Caco-2 (cell line): ENCODE measurements around the gene GMPPA. TPM values are rescaled to one million over a fixed set of nuclear protein-coding genes. Genes with fewer than 3 reads are reported as not detected.

Experiments
- BruUV-seq: library from RNA; stranded (reverse); fragments of 400-500 nt; replicated peaks from 2 replicates; lab custom pipeline; 2021; lab: Mats Ljungman, UMichigan
- CTCF ChIA-PET: fragments of 300-600 bp; sonication (Branson Sonifier 250); formaldehyde crosslinking; loops from one replicate; lab custom pipeline; 2022; ENCODE audit warnings: antibody characterized with exemption; lab: Charles Lee
- POLR2A ChIA-PET: fragments of 300-600 bp; sonication (Branson Sonifier 250); formaldehyde crosslinking; loops from one replicate; lab custom pipeline; 2022; ENCODE audit warnings: antibody characterized with exemption; lab: Charles Lee
- DNase-seq, 2 experiments: peaks; one replicate each; pipeline versions ENCODE4 v3.0.0 to v3.0.0-alpha.2; 2020 to 2022
- H3K27me3 ChIP-seq: replicated peaks from 2 replicates; pipeline ENCODE4 v1.6.0; 2011; ENCODE audit warnings: low read length; ENCODE audit not compliant: control insufficient read depth, insufficient read depth
- H3K36me3 ChIP-seq: 2 replicates; pipeline ENCODE4 v1.5.1; 2011; ENCODE audit warnings: low read length; ENCODE audit not compliant: control insufficient read depth, insufficient read depth
- H3K4me1 ChIP-seq: fragments of 250-450 bp; sonication (Bioruptor Pico); 2 replicates; pipeline ENCODE4 v1.5.1; 2020; ENCODE audit warnings: mild to moderate bottlenecking
- H3K4me3 ChIP-seq: 2 replicates; pipeline ENCODE4 v1.5.1; 2011; ENCODE audit warnings: low read depth, mild to moderate bottlenecking, control low read depth, low read length
- H3K9me3 ChIP-seq: fragments of 250-450 bp; sonication (Bioruptor Pico); 2 replicates; pipeline ENCODE4 v1.5.1; 2020; ENCODE audit warnings: mild to moderate bottlenecking, moderate library complexity
- H3K27ac Mint-ChIP-seq: one replicate; pipeline ENCODE4 v1.8.0; 2022; ENCODE audit warnings: mixed read lengths; ENCODE audit not compliant: unreplicated experiment
- H3K27me3 Mint-ChIP-seq: one replicate; pipeline ENCODE4 v1.8.0; 2022; ENCODE audit warnings: mixed read lengths; ENCODE audit not compliant: insufficient read depth, unreplicated experiment
- H3K36me3 Mint-ChIP-seq: one replicate; pipeline ENCODE4 v1.8.0; 2022; ENCODE audit warnings: mild to moderate bottlenecking, mixed read lengths; ENCODE audit not compliant: insufficient read depth, unreplicated experiment
- H3K4me1 Mint-ChIP-seq: one replicate; pipeline ENCODE4 v1.8.0; 2022; ENCODE audit warnings: low read depth, mixed read lengths; ENCODE audit not compliant: unreplicated experiment
- H3K4me3 Mint-ChIP-seq: one replicate; pipeline ENCODE4 v1.8.0; 2022; ENCODE audit warnings: mild to moderate bottlenecking, moderate library complexity, mixed read lengths; ENCODE audit not compliant: unreplicated experiment
- H3K9me3 Mint-ChIP-seq: one replicate; pipeline ENCODE4 v1.8.0; 2022; ENCODE audit warnings: mixed read lengths; ENCODE audit not compliant: unreplicated experiment
- intact Hi-C: fragments of 100-400 bp; cut with micrococcal nuclease; formaldehyde crosslinking; loops from one replicate; pipeline ENCODE4 v1.10.0; 2022; ENCODE audit not compliant: unreplicated experiment
- total RNA-seq: library from RNA; stranded (reverse); gene quantifications from 2 replicates; pipeline ENCODE4 v1.2.3, GENCODE V29; 2022
- TF ChIP-seq, protein P1 (sequence below), 2 experiments: fragments of 200-600 bp in 1 of 2; IDR thresholded peaks; 1 replicate in 1 of 2; 2 replicates in 1 of 2; pipeline versions ENCODE4 v1.5.1 to v1.8.0; 2011 to 2022; ENCODE audit warnings: antibody characterized with exemption in 1 of 2, control low read depth in 1 of 2, inconsistent platforms in 1 of 2, low read depth in 1 of 2, low read length in 1 of 2, mild to moderate bottlenecking in 1 of 2, moderate library complexity in 1 of 2; ENCODE audit not compliant: insufficient read depth in 1 of 2, severe bottlenecking in 1 of 2, unreplicated experiment in 1 of 2

The GMPPA gene
- total RNA-seq, 1 experiment from 2014 or later: 53.7 TPM

DNA sequence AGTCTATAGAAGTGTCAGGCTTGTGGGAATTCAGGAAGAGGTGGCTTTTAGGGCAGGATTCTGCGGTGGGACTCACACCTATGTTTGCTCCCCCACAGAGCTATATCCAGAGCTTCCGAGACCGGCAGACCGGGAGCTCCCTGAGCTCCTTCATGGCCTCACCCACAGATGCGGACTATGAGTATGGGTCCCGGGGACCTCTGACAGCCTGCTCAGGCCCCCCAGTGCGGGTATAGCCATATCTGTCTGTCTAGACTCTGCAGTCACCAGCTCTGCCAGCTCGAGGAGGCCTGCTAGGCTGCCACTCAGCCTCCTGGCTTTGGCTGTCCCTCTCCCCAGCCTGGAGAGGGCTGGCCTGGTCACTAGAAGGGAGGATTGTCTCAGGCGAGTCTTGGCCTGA is 50.9 kb downstream of the GMPPA start:
- ChIA-PET CTCF (interaction anchor here (1.9 kb wide), 1 partner anchor 11 kb away, joined by 7 read pairs; no protein-coding TSS in a partner anchor), POLR2A (no interaction called here)
- BruUV-seq: no TSS peak
- peaks cover 9% of the 10 kb centered on the region for H3K4me1 ChIP-seq
- H3K27me3 Mint-ChIP-seq: no peaks in the 10 kb centered on the region
- H3K27ac Mint-ChIP-seq: no peak overlapping the region
- TF ChIP-seq, protein P1, sequence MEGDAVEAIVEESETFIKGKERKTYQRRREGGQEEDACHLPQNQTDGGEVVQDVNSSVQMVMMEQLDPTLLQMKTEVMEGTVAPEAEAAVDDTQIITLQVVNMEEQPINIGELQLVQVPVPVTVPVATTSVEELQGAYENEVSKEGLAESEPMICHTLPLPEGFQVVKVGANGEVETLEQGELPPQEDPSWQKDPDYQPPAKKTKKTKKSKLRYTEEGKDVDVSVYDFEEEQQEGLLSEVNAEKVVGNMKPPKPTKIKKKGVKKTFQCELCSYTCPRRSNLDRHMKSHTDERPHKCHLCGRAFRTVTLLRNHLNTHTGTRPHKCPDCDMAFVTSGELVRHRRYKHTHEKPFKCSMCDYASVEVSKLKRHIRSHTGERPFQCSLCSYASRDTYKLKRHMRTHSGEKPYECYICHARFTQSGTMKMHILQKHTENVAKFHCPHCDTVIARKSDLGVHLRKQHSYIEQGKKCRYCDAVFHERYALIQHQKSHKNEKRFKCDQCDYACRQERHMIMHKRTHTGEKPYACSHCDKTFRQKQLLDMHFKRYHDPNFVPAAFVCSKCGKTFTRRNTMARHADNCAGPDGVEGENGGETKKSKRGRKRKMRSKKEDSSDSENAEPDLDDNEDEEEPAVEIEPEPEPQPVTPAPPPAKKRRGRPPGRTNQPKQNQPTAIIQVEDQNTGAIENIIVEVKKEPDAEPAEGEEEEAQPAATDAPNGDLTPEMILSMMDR (IDR thresholded peaks at IDR 0.05; ENCODE audit: insufficient read depth in 1 of 2, low read depth in 1 of 2, low read length in 1 of 2, severe bottlenecking in 1 of 2, unreplicated experiment in 1 of 2): no peak
- no peaks in the 10 kb centered on the region for H3K9me3 ChIP-seq
- H3K36me3 ChIP-seq: no peaks in the 10 kb centered on the region; the same call in 1 of the 2 replicates
- no peaks in the 10 kb centered on the region for H3K27me3 ChIP-seq
- peaks cover 7% of the 10 kb centered on the region for H3K4me1 Mint-ChIP-seq
- H3K36me3 Mint-ChIP-seq: peaks cover 6% of the 10 kb centered on the region
- no peak for DNase-seq
- intact Hi-C loops: no loop called here
- H3K4me3 Mint-ChIP-seq: no peak overlapping the region
- no peak overlapping the region for H3K4me3 ChIP-seq
- H3K9me3 Mint-ChIP-seq: no peaks in the 10 kb centered on the region

DNA sequence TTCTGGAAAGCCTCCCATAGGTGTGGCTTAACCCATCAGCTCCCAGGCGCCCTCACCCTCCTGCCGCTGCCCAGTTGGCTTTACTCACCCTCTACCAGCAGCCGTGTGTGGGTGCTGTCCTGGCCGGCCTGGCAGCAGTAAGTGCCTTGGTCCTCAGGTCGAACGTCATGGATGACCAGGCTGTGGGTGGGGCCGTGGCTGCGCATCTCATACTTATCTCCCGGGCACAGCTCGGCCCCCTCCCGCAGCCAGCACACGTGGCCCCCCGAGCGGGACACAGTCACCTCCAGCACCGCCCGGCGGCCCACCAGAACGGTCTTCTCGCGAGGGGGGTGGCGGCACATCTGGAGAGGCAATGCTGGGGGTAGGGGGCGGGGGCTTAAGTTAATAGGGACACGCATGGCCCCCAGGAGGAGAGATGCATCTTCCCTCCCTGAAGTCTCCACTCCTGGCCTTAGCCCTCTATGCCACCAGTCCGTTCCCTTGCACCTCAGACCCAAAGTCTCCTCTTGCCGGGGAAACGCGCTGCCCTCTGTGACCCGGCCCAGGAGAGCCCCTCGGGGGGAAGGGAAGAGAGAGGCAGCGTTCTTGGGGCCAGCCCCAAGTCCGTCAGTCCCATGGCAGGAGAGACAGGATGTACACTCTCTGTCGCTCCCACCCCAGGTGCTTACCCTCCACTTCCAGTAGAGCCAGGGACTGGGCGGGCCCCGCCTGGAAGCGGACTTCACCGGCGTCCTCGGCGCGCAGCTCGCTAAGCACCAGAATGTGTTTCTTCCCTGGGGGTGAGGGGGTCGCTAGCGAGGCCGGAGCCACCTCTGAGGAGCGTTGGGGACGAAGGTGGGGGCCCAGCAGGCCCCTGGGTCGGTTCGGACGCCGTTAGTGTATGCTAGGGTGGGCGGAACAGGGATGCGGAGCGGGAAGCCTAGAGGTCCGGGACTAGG is 53.0 kb downstream of the GMPPA start:
- Mint-ChIP-seq H3K9me3 (no peaks in the 10 kb centered on the region), H3K4me3 (peak overlapping the region; percentile 79), H3K4me1 (no peaks in the 10 kb centered on the region), H3K27ac (peak overlapping the region; percentile 35), H3K36me3 (peaks cover 5% of the 10 kb centered on the region), H3K27me3 (no peaks in the 10 kb centered on the region)
- peak overlapping the region; percentile 87 for H3K4me3 ChIP-seq
- DNase-seq: no peak
- no TSS peak for BruUV-seq
- H3K4me1 ChIP-seq: peaks cover 4% of the 10 kb centered on the region
- POLR2A ChIA-PET: interaction anchor here (0.7 to 1.0 kb wide), 3 partner anchors 10 to 138 kb away, joined by 3 to 9 read pairs (median 3); no protein-coding TSS in a partner anchor
- TF ChIP-seq, protein P1 (IDR thresholded peaks at IDR 0.05; ENCODE audit: insufficient read depth in 1 of 2, low read depth in 1 of 2, low read length in 1 of 2, severe bottlenecking in 1 of 2, unreplicated experiment in 1 of 2): no peak
- H3K36me3 ChIP-seq: no peaks in the 10 kb centered on the region; the same call in 1 of the 2 replicates
- no peaks in the 10 kb centered on the region for H3K9me3 ChIP-seq
- CTCF ChIA-PET: interaction anchor here (0.6 to 2.0 kb wide), 5 partner anchors 8 to 138 kb away, joined by 3 to 9 read pairs (median 5); partner anchors contain the start of genes CHPF and TMEM198
- H3K27me3 ChIP-seq: no peaks in the 10 kb centered on the region
- intact Hi-C loops: loop anchor here (1.0 kb wide), 2 partner anchors 8 to 91 kb away; partner anchors contain the start of gene CHPF
